Forelimb muscle (tissue), 1 donor: ENCODE measurements around the gene SRGAP1. TPM values are rescaled to one million over a fixed set of nuclear protein-coding genes. Genes with fewer than 3 reads are reported as not detected.
"Not testable (repeated sequence)": the region's sequence is repeated elsewhere in the genome, so short reads cannot be mapped to it uniquely, and the experiment has no call there.

Experiments
- DNase-seq: peaks from one replicate; pipeline ENCODE4 v3.0.0-alpha.2; 2013; ENCODE audit warnings: low read depth
- polyA plus RNA-seq: library from polyadenylated mRNA; unstranded; fragments of 120-200 nt; gene quantifications from one replicate; pipeline ENCODE4 v1.2.1, GENCODE V29; 2013; ENCODE audit not compliant: insufficient read length

The SRGAP1 gene
- polyA plus RNA-seq, 1 donor, result 5.9 TPM

DNA sequence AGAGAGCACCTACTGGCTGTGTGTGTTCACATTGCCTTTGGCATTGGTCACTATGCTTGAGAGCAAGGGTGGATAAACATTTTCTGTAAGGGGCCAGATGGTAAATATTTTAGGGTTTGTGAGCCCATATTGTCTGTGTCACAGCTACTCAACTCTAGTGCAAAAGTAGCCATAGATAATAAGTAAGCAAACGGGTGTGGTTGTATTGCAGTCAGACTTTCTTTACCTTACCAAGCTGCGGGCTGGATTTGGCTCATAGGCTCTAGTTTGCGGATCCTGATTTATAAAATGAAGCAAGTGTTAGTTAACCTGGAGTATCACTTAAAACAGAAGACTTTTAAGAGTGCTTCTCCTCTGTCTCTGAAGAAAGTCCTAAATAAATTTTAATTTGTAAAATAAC lies 208.6 kb downstream of the SRGAP1 start:
- no peak for DNase-seq

DNA sequence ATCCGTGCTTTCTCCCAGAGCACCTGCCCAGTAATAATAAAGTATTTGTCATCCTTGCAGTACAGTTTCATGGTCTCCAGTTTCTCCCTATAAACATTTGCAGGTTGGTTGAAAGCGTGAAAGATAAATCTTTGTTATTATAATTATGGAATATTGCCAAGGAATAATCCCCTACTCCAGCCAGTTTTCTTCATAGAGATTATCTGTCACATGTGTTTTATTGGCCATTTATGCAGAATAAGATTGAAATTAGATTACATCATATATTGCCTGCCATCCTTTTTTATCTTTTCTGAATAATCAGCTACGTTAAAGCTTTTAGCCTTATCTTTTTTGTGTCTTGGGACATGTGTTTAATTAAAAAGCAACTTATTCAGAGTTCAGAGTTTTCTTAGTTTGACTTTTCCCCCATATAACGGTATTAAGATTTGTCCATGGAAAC lies 209.6 kb downstream of the SRGAP1 start:
- no peak for DNase-seq

DNA sequence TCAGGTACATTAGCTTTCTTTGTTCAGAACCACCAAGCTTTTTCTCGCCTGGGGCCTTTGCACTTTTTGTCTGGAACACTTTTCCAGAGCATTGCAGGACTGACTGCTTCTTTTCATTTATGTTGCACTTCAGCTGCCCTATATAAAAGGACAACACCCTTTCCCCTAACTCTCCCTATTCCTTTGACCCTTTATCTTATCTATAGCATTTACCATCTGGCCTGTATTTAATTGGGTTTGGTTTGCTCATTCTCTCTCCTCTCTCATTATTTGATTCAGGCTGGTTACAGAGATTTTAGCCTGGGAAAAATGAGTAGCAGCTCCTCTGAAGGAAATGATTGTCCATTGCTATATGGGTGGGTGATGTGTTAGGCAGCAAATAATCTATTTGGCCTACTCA lies 212.2 kb downstream of the SRGAP1 start:
- DNase-seq, result no peak

DNA sequence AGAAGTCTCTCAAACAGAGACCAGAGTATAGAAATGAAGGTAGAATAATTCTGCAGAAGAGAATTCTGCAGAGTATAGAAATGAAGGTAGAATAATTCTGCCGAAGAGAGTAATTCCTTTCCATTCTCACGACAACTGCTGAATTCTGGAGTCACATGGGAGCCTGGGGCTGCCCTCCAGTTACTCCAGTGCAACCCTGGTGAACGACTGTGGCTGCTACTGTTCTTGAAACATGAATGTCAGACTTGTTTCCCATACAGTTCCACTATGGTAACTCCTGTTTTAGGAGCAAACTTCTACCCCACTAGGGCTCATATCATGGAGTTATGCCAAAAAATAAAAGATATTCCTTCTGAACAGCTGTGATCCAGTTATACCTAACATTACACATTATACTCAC lies 213.2 kb downstream of the SRGAP1 start:
- no peak for DNase-seq

DNA sequence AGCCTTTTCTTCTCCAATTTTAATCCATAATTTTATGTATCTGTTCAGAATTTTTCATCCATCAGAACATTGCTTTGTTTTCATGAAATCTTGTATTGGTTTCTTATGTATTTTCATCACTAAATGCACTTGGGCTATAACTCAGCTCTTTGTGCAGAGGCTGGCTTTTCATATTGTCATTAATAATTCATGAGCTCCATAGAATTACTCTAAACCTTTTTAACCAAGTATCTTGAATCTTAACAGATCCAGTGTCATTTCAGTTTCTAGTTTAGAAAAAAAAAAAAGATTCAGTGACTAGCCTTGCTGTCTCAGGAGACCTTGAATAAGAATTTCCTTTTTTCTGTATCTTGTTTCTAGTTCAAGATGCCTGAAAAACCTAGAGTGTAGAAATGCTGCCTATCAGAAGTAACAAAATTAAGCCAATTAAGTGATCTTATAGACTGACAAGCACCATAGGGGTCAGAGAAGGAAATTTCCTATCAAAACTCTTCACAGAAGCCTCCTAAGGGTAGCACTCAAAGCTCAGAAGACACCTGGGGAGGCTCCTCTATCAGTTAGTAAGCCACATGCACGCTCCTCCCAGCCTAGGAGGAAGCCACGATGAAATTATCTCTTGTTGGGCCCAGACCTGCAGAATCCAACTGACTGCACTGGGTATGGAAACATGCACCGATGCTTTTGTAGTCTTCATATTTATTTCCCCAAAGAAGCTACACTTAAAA lies 214.2 kb downstream of the SRGAP1 start:
- DNase-seq, result no peak

DNA sequence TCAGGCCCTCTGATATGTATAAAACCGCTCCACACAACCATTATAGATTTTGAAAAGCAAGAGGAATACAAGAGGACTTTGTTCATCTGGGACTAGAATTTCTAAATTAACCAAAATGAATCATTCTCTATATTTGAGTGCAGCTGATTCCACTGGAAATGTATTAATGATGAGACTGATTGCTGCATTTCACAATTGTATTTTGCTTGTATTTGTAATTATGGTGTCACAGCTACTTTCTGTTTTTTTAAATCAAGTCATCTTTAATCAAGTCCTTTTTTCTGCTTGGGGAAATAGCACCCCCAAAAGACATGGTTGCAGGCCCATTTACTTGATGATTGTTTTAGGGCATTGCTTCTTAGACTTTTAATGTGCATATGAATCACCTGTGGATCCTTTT lies 215.2 kb downstream of the SRGAP1 start:
- no peak for DNase-seq

DNA sequence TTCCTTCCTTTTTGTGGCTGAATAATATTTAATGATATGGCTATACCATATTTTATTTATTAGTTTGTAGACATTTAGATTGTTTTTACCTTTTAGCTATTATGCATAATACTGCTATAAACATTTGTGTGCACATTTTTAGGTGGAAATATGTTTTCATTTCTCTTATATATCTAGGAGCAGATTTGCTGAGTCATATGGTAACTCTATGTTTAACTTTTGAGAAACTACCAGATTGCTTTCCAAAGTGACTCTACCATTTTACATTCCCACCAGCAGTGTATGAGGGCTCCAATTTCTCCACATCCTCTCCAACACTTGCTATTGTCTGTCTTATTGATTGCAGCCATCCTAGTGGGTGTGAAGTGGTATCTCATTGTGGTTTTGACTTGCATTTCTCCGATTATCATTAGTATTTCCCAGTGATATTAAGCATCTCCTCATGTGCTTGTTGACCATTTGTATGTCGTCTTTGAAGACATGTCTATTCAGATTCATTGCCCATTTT lies 217.4 kb downstream of the SRGAP1 start:
- no peak for DNase-seq

DNA sequence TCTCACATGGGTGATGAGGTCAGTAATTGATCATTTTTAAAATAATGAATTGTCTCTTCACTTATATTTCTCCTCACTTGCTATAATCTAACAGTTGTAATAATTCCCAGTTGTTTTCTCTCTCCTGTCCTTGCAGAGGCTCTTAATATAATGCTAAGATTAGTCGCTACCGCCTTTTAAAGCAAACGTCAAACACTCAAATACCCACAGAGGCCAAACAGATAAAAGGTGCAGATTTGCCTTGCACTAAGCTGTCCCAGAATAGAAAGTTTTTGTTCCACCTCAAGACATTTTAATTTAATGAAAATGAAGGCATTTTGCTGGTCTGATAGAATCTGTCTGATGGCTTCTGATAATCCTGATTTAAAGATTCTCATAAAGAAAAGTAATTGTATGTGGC lies 218.6 kb downstream of the SRGAP1 start:
- no peak for DNase-seq

DNA sequence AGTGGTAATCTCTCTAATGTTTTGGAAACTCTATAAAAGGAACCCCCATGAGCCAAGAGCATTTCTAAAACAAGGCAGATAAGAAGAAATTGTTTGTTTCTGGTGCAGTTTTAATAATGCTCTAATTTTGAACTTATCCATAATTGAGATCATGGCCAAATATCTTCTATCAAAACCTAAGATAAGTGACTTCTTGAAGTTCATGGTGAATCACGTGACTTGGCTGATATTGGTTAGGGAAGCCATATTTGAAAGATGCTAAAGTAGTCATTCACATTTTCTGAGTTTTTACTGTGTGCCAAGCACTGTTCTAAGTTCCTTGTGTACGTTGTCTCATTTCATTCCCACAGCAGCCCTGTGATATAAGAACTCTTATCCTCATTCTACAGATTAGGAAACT lies 219.7 kb downstream of the SRGAP1 start:
- DNase-seq, result no peak

DNA sequence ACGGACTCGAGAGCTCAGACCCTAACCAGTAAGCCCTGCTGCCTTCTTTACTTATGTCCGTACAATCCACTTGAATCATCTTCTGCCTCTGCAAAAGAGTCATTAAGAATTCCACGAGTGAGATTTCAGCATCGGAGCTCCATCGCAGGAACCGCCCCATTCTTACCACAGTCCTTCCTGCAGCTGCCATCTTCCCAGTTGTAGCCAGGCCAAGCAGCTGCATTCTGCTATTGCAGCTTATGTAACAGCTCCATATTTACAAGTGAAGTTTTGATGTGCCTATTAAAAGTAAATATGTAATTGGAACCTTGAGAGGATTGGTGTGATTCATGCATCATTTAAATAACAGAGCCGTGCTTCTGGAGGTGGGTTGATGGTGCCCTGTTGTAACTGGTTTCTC lies 220.2 kb downstream of the SRGAP1 start:
- DNase-seq, result no peak

DNA sequence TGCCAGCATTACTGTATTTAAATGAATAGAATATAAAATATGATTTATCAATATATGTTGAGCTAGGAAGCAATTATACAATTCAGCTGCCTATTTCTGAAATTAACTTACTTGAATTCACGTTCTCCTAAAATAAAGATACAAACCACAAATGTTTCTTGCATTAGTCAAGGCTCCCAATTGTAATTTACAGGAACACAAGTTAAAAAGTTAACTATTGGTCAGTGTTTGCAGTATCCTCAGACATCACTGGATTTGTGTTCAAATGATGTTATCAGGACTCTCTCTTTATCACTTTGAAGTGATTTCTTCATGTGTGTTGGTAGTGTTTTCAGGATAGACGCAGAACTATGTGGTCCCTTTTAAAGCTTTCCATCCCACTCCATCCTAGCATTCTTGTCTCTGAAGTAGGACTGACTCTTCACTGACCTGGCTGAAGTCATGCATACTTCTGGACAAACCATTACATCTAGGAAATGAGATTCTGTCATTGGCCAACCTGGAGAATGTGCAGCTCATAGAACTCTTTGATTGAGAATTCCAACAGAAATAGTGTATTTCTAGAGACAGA lies 221.5 kb downstream of the SRGAP1 start:
- DNase-seq, result no peak

DNA sequence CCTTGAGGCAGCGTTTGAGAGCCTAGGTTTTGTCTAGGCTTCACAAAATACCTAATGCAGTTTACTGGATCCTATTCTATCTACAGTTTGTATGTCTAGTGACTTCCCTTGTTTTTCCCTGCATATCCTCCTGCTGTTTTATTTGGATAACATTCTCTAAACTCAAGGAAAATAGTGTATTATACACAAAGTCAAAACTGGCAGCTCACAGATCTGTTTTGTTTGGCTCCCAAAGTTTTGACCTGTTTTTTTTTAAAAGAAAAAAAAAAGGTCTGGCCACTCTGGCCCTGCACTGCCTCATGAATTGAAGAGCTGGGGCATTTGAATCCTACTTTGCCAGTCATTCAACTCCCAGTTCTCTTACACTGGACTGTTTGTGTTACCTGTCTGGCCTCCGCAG lies 222.3 kb downstream of the SRGAP1 start:
- DNase-seq, result no peak

DNA sequence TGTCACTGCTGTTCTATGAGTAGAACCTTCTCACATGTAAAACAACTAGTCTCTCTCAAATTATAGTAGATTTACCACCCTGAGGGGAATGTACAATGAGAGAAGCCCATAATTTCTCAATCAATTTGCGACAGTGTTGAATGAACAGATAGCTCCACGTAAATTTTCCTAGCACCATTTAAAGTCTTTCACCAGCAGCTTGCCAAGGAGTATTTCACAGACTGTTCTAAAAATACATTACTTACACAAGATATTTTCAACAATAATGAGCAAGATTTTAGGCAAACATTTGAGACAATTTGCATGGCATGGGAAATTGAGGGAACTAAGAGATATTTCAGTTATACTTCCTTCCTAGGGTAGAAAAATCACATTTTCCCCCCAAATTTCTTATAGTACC lies 226.0 kb downstream of the SRGAP1 start:
- DNase-seq, result no peak

DNA sequence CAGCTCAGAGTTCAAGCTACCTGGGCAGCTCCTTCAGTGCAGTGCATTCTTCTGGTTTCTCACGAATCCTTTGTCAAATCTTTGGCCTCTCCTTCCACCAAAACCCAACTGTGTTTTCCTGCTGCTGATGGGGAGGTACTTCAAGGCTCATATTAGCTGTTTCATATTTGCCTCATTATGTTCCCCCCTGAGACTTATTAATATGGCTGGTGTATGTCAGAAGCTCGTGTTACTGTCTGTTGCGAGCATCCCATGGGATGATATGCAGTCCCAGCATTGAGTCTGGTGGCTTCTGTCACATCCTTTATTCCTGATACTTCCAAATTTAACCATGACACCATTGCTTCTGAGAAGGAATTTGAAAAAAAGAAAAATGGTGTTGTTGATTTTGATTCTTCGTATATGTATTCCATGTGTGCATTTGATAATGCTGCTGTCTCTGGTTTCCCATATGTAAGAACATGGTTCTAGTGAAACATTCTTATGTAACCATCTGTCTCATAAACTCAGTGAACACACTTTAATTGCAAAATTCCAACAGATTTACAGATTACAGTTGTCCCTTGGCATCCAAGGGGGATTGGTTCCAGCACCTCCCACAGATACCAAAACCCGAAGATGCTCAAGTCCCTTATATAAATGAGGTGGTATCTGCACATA lies 228.5 kb downstream of the SRGAP1 start:
- no peak for DNase-seq

DNA sequence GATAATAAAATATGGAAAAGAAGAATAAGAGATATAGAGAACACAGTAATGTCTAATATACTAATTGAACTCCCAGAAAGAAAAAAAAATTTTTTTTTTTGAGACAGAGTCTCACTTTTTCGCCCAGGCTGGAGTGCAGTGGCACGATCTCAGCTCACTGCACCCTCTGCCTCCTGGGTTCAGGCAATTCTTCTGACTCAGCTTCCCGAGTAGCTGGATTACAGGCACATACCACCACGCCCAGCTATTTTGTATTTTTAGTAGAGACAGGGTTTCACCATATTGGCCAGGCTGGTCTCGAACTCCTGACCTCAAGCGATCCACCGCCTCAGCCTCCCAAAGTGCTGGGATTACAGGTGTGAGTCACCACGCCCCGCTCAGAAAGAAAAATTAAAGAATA lies 232.1 kb downstream of the SRGAP1 start:
- not testable (repeated sequence) for DNase-seq

DNA sequence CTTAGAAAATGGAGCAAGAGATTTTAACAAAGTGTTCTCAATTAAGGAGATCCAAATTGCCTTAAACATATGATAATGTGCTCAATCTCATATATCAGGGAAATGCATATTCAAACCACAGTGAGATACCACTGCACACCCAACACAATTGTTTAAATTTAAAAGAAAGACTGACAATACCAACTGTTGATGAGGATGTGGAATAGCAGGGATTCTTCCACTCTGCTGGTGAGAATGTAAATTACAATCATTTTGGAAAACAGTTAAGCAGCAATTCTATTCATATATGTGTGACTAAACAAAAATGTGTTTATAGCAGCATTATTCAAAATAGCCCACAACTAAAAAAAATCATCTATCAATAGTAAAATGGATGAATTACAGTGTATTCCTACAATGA lies 233.4 kb downstream of the SRGAP1 start:
- DNase-seq, result no peak

DNA sequence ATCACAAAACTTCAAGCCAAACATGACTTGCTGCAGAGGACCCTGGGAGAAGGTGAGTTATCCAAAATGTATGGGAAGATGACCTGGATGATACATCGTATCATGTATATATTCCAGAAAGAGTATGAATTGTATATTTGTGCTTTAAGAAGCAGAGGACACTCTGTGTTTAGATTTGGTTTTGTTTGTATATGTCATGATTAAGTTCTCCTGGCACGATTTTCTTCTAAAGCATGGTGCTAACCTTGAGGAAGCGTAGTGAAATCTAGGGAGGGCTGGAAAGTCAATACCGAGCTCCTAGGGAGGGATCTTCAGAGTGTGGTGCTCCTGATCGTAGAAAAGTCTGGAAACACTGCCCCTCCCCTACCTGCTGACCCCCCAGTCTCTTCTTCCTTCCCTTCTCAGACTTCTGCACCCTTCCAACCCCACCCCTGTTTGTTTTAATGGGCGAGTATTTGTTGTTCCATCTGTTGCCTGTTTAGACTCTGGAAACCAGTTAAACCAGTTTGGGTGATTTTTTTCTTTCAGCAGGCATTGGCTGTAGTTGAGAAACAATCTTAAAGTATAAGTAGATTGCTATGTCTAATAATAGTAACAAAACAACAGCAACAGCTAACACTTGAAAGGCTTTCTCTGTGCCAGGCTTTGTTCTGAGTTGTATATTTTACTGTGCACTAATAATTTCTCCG lies 236.0 kb downstream of the SRGAP1 start:
- no peak for DNase-seq

DNA sequence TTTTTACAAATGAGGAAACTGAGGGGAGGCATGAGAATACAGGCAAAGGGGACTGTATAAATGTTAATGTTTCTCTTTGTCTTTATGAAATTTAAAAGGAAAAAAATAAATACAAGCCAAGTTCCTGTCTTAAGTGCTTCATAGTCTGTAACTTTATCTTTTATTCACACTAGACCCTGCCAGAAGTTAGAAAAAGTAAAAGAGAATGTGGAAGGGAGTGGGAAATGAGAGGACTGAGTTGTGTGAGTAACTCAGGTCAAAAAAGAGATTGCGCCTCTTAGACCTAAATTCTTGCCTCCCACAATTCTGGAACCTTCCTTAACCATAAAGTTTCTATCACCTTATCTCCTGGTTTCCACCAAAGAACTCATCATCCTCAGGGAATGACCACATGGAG lies 236.5 kb downstream of the SRGAP1 start:
- DNase-seq, result no peak

DNA sequence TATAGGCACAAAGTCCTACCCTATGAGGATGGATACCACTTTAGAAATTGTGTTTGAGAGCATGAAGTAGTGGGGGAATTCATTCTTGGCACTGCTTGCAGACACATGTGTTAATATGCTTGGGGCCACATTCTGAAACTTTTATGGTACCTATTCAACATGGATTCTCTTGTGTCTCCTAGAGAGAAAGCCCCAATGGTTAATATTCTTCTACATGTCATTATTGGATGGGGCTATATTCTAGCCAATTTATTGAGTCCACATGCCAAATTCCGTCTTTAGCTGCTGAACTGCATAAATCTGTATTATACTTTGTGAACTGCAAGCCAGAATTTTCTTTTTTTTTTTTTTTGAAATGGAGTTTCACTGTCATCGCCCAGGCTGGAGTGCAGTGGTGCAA lies 237.6 kb downstream of the SRGAP1 start:
- no peak for DNase-seq

DNA sequence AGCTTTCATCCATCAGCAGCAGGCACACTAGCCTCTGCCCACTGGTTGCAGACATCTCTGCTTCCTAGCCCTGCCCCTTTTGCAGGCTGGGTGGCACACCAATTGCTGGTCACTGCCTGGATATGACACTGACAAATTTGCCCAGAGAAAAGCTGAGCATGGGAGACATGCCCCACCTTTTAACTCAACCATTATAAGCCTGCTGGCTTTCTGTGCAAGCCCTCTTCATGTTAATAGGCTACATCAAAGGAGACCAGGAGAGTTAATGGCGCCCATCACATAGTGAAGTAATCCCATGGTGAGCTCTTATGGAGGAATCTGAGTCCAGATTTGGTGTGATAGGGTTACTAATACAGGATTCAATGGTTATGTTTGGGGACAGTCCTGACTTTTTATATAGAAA lies 238.4 kb downstream of the SRGAP1 start:
- no peak for DNase-seq

DNA sequence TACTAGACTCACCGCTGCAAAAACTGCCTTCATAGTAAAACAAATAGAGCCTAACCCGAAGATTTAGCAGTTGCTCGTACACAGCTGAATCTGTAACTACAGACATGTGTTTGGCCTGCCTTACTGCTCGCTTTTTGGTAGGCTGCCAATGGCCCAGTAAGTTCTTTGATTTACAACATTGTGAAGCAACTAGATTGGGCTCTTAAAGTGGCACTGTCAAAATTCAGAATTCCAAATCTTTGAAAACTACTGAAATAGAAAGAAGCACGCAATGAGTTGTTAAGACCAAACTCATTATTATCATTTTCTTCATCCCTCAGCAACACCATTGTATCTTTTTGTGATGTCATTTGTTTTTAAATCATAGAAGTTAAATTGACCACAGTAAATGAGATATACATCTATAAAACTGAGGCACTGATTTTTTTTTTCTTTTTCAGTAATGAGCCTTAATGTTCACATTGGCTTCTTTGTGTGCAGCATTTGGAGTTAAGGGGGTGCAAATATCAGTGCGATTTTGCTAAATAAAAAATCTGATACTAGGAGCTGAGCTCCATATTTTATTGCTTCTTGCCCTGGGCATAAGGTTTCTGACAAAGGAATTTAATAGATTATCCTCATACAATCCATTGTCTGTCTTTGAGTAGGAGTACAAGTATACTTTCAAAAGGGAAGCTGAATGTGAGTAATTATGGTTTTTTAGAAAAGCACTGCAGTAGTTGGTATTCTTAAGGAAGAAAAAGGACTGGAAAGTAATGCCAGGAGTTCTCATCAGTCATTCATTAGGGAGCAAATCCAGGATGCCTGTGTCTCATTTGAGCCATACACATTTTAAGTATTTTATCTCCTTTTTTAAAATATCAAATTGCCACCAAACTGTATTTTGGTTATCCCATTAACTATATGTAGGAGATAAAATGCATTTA lies 239.0 kb downstream of the SRGAP1 start:
- DNase-seq, result peak; percentile 80
